Left lung (tissue), 10 donors: Measurements from ENCODE around the gene PSORS1C1. TPM values are rescaled to one million over a fixed set of nuclear protein-coding genes. Genes with fewer than 3 reads are reported as not detected.

Experiments
- ATAC-seq: fragments of 200-7000 bp; cut with Tn5 transposase; one replicate; pipeline ENCODE4 v1.9.1; 2020; ENCODE audit warnings: moderate library complexity
- DNase-seq, 4 donors: peaks; one replicate each; pipeline ENCODE4 v3.0.0-alpha.2; 2013 to 2020
- H3K27ac ChIP-seq, 2 donors: fragments of 200-600 bp; sonication (generic) in 1 of 2; one replicate each; pipeline versions ENCODE4 v1.5.0 to v1.8.0; 2020 to 2021
- H3K27me3 ChIP-seq, 2 donors: fragments of 200-600 bp; sonication (generic) in 1 of 2; one replicate each; pipeline versions ENCODE4 v1.5.0 to v1.8.0; 2020 to 2021
- H3K36me3 ChIP-seq, 2 donors: fragments of 200-600 bp; sonication (generic) in 1 of 2; one replicate each; pipeline versions ENCODE4 v1.5.0 to v1.8.0; 2020 to 2021
- H3K4me1 ChIP-seq, 2 donors: fragments of 200-600 bp; one replicate each; pipeline ENCODE4 v1.8.0; 2021
- H3K4me3 ChIP-seq, 2 donors: fragments of 200-600 bp; sonication (generic) in 1 of 2; one replicate each; pipeline versions ENCODE4 v1.5.0 to v1.8.0; 2020 to 2021; ENCODE audit warnings: mild to moderate bottlenecking in 1 of 2
- H3K9me3 ChIP-seq, 2 donors: fragments of 200-600 bp; sonication (generic) in 1 of 2; one replicate each; pipeline versions ENCODE4 v1.5.0 to v1.8.0; 2020 to 2021
- intact Hi-C, 2 donors: fragments of 100-400 bp; cut with DNase I; formaldehyde crosslinking; loops; one replicate each; pipeline versions ENCODE4 v1.11.2 to v1.14.2; 2022
- polyA plus RNA-seq, 6 donors: library from polyadenylated mRNA; unstranded; fragments of 120-200 nt; gene quantifications; one replicate each; pipeline ENCODE4 v1.2.1, GENCODE V29; 2013; ENCODE audit not compliant: insufficient read length in 6 of 6
- total RNA-seq, 2 donors: library from RNA; stranded (reverse); fragmentation: NEBNext Ultra II Directional; extraction: Animal tissue kit (Norgen Biotek cat#: 25700); gene quantifications; one replicate each; pipeline ENCODE4 v1.2.1, GENCODE V29; 2021
- TF ChIP-seq, protein P1 (sequence below), 2 donors: fragments of 200-600 bp; sonication (generic) in 1 of 2; IDR thresholded peaks; one replicate each; pipeline versions ENCODE4 v1.5.0 to v1.8.0; 2021; ENCODE audit warnings: antibody characterized with exemption in 2 of 2
- donor health status: DM: no; HTN: yes; CAD: no.
- donor health status: DM: no; HTN: no; CAD: no.

Gene PSORS1C1
- total and polyA plus RNA-seq, 8 donors, result 0.09 to 11.7 (median 0.58) TPM

- Histone ChIP-seq H3K4me1 (peaks cover 11 to 22% of the 10 kb centered on the region in 2 donors), H3K36me3 (no peaks in the 10 kb centered on the region), H3K27me3 (no peaks in the 10 kb centered on the region), H3K27ac (peak overlapping the region; percentile 63 to 65), H3K4me3 (no peak overlapping the region), H3K9me3 (no peaks in the 10 kb centered on the region)
- DNase-seq (no peak), ATAC-seq (peak; percentile 68)
- TF ChIP-seq, protein P1, sequence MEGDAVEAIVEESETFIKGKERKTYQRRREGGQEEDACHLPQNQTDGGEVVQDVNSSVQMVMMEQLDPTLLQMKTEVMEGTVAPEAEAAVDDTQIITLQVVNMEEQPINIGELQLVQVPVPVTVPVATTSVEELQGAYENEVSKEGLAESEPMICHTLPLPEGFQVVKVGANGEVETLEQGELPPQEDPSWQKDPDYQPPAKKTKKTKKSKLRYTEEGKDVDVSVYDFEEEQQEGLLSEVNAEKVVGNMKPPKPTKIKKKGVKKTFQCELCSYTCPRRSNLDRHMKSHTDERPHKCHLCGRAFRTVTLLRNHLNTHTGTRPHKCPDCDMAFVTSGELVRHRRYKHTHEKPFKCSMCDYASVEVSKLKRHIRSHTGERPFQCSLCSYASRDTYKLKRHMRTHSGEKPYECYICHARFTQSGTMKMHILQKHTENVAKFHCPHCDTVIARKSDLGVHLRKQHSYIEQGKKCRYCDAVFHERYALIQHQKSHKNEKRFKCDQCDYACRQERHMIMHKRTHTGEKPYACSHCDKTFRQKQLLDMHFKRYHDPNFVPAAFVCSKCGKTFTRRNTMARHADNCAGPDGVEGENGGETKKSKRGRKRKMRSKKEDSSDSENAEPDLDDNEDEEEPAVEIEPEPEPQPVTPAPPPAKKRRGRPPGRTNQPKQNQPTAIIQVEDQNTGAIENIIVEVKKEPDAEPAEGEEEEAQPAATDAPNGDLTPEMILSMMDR (IDR thresholded peaks at IDR 0.05), result no peak
- intact Hi-C loops, result no loop called here
Observed at GRCh38 chr6:31114970-31115849, 610 bp downstream of the PSORS1C1 start.

DNA sequence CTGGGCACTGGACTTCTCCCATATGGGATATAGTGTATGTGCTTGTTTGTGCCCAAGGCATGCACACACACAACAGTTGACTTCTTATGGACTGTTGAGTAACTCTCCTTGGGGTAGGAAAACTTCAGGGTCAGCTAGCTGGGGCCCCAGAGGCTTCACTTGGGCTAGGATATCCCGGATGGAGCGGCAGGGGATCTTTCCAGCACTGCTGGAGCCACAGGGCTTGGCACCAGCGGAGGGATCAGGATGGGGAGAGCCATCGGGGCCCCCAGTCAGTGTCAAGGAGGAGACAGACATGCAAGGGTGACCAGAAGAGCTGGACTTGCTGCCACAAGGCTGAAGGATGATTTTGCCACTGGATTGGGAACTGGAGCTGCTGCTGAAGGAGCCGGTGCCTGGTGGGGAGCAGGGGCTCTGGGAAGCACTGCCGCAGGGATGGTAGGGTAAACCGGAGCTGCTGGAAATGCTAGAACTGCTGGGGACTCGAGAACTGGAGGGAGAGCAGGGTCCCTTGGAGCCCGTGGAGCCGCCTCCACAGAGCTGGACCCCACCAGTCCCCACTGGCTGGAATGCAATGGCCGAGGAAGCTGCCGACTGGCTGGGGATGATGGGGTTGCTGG, 1.5 kb downstream of the PSORS1C1 start:
- no peak overlapping the region for H3K27ac ChIP-seq
- peaks cover 11 to 22% of the 10 kb centered on the region in 2 donors for H3K4me1 ChIP-seq
- H3K9me3 ChIP-seq, result no peaks in the 10 kb centered on the region
- no peaks in the 10 kb centered on the region for H3K36me3 ChIP-seq
- DNase-seq, result no peak
- H3K27me3 ChIP-seq, result no peaks in the 10 kb centered on the region
- no peak for ATAC-seq
- H3K4me3 ChIP-seq, result no peak overlapping the region
- TF ChIP-seq, protein P1 (IDR thresholded peaks at IDR 0.05), result no peak
- intact Hi-C loops, result no loop called here

GRCh38 chr6:31116661-31117385, 2.2 kb downstream of the PSORS1C1 start:
- DNase-seq (no peak), ATAC-seq (no peak)
- H3K36me3 ChIP-seq, result no peaks in the 10 kb centered on the region
- H3K4me3 ChIP-seq, result no peak overlapping the region
- intact Hi-C loops, result no loop called here
- H3K4me1 ChIP-seq, result peaks cover 11 to 25% of the 10 kb centered on the region in 2 donors
- TF ChIP-seq, protein P1 (IDR thresholded peaks at IDR 0.05), result no peak
- no peak overlapping the region for H3K27ac ChIP-seq
- no peaks in the 10 kb centered on the region for H3K9me3 ChIP-seq
- H3K27me3 ChIP-seq, result no peaks in the 10 kb centered on the region

DNA sequence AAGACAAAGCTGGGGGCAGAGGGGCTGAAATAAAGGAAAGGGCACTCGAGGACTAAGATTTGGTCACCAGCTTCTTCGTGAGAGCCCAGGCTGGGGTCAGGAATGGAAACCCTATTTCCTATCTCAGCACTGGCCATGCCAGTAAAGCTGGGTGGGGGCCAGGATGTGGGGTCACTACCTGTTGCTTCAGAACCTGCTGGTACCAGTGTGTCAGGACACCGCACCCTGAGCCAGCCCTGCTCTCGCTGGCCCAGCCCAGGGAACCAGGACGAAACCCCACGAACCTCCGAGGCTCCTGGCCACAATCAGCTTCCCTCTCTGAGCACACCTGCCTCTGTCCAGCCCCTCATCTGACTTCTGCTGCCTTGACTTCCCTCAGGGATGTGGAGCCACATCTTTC, 3.6 kb downstream of the PSORS1C1 start:
- TF ChIP-seq, protein P1 (IDR thresholded peaks at IDR 0.05), result no peak
- Histone ChIP-seq H3K4me1 (peaks cover 11 to 38% of the 10 kb centered on the region in 2 donors), H3K36me3 (no peaks in the 10 kb centered on the region), H3K4me3 (no peak overlapping the region), H3K27me3 (no peaks in the 10 kb centered on the region), H3K9me3 (no peaks in the 10 kb centered on the region), H3K27ac (no peak overlapping the region)
- intact Hi-C loops, result no loop called here
- DNase-seq (no peak), ATAC-seq (no peak)
